Sigmoid colon (tissue), 3 donors: ENCODE data around the gene LPAR1.

Experiments
- POLR2A ChIP-seq, 2 donors: fragments of 450-650 bp; IDR thresholded peaks; one replicate each; pipeline ENCODE4 v1.6.1; 2016; ENCODE audit warnings: antibody characterized with exemption in 2 of 2, mild to moderate bottlenecking in 2 of 2, moderate library complexity in 2 of 2
- TF ChIP-seq, protein P1 (sequence below), 4 experiments: fragments of 450-650 bp in 3 of 4; fragments of 200-600 bp in 1 of 4; IDR thresholded peaks; one replicate each; pipeline ENCODE4 v1.5.1; 2016 to 2019; ENCODE audit warnings: antibody characterized with exemption in 4 of 4, mild to moderate bottlenecking in 3 of 4, moderate library complexity in 2 of 4

- TF ChIP-seq, protein P1, sequence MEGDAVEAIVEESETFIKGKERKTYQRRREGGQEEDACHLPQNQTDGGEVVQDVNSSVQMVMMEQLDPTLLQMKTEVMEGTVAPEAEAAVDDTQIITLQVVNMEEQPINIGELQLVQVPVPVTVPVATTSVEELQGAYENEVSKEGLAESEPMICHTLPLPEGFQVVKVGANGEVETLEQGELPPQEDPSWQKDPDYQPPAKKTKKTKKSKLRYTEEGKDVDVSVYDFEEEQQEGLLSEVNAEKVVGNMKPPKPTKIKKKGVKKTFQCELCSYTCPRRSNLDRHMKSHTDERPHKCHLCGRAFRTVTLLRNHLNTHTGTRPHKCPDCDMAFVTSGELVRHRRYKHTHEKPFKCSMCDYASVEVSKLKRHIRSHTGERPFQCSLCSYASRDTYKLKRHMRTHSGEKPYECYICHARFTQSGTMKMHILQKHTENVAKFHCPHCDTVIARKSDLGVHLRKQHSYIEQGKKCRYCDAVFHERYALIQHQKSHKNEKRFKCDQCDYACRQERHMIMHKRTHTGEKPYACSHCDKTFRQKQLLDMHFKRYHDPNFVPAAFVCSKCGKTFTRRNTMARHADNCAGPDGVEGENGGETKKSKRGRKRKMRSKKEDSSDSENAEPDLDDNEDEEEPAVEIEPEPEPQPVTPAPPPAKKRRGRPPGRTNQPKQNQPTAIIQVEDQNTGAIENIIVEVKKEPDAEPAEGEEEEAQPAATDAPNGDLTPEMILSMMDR (IDR thresholded peaks at IDR 0.05): no peak
- no peak for TF ChIP-seq POLR2A (IDR thresholded peaks at IDR 0.05)
Measured at GRCh38 chr9:110871736-110872135, 166.5 kb downstream of the LPAR1 start.
